C4-2B (cell line): ENCODE results near the gene ZBTB22.
A peak's percentile ranks its signal among the peaks of the same experiment; 100 is the strongest.

Source experiments
- H3K27ac ChIP-seq: fragments of 450-650 bp; 2 replicates; pipeline ENCODE4 v1.5.1; 2017
- CTCF ChIP-seq: fragments of 450-650 bp; conservative IDR thresholded peaks from 2 replicates; pipeline ENCODE4 v1.5.1; 2017; ENCODE audit warnings: mild to moderate bottlenecking
- ZFX ChIP-seq: fragments of 450-650 bp; IDR thresholded peaks from 2 replicates; pipeline ENCODE4 v1.6.1; 2017

The ZBTB22 gene

GRCh38 chr6:33314515-33314942 lies 3.0 kb downstream of the ZBTB22 start:
- TF ChIP-seq ZFX = no peak
- TF ChIP-seq CTCF = no peak
- H3K27ac ChIP-seq = peak overlapping the region; percentile 93

DNA sequence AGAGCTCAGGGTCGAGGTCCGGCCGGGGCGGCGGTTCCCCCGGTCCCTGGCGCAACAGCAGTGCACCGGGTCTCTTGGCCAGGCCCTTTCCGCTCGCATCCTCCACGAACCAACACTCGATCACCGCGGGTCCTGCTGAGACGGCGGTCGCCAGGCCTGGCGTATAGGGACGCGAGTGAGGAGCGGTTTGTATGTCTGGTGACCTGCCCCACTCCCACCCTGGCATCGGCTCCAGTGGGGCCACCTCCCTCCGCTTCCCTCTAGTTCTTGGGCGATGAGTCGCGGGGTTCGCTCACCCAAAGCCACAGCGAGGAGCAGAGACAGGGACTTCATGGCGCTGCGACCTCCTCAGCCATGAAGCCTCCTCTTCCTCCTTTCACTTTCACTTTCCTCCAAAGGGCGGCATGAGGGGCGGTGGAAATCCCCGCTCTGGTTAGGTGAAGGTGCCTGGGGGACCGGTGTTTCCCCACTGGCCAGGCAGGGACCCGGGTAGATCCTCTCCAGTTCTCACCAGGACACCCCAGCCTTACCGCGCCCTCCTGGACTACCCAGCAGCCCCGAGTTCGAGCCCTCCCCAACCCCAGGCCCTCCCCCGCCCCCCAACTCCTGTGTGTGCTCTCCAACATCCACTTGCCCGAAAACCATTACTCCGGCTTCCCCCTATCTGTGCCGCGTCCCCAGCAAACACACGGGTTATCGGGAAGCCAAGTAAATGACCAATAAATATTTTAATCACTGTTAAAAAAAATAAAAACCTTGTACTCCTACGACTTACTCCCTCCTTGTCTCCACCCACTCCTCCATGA lies 3.6 kb downstream of the ZBTB22 start, which contains the start of gene TAPBP:
Gene TAPBP, minus strand, starts transcription at position 370 of the 806 bp plus-strand sequence. Its CDS starts 37 bp downstream, at position 333.
- H3K27ac ChIP-seq = peak within 1 kb of the TSS; percentile 93
- TF ChIP-seq ZFX (peak; percentile 68; the same call in 1 of the 2 replicates), CTCF (no peak)

DNA sequence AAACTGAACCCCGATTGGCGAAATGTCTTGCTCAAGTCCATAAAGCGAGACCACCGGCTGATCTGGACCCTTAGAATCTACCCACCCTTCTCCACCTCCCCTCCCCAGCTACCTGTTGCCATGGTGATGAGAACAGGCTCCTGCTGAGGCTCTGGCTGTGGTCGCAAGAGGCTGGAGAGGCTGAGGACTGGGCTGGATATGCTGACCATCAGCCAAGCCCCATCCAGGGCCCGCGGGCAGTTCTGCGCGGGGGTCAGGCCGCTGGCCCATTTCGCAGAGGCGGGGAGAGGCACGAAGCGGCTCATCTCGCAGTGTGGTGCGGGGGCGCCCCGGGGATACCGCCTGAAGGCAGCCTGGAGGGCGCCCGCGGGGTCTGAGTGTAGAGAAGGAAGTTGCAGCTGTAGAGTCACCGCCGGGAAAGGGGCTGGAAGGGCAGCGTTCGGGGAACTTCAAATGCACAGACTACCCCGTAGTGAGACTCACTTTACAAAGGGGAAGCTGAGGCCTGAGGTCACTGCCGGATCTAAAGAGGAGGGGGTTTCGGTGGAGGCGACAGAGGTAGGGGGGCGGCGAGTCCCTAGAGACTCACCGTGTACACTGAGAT lies 4.3 kb downstream of the ZBTB22 start:
- H3K27ac ChIP-seq = peak overlapping the region; percentile 93
- TF ChIP-seq CTCF (no peak), ZFX (no peak)

DNA sequence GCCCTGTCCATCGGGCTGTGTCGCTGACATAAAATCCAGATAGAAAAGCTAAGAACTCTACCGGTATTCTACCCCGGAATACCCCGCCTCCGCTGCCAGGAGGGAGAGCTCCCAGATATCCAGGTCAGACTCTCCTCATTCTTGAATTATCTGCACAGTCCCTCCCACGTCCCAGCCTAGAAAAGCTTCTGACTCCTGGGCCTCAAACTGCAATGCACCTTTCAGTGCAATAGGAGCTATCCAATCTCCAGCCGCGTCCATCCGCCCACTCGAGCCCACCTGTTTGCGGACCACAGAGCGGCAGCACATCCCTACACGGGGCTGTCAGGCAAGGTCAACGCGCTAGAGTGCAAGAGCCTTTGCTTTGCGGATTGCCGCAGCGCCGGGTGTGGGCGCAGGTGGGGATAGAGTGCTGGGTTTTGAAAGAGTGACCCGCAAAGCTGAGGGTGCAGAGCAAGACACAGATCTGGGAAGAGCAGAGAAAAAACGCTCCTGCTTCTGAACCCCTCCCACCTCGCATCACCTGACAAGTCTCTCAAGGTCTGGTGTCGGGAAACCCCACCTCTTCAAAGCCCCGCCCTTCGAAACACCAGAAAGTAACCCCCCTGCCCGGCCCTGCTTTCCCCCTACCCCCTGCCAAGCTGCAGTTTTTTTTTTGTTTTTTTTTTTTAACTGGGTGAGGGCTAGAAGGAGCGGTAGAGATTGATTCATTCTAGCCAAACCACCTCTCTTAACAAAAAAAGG lies 5.0 kb downstream of the ZBTB22 start:
- peak overlapping the region; percentile 93 for H3K27ac ChIP-seq
- TF ChIP-seq CTCF = no peak
- TF ChIP-seq ZFX = no peak

DNA sequence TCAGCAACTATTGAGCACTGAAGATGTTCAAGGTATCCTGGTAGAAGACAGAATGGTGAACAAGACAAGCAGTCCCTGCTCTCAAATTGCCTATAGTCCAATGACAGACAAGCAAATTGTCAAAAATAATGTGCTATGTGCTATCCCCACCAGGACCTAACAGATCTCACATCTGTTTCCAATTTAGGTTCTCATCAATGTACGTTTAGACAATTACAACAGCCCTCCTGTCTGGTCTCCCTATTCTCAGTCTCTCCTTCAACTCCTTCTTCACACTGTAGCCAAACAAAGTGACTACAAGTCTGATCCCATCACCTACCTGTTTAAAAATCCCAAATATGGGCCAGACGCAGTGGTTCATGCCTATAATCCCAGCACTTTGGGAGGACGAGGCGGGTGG lies 11.2 kb downstream of the ZBTB22 start:
- H3K27ac ChIP-seq = no peak overlapping the region
- TF ChIP-seq CTCF (no peak), ZFX (no peak)

DNA sequence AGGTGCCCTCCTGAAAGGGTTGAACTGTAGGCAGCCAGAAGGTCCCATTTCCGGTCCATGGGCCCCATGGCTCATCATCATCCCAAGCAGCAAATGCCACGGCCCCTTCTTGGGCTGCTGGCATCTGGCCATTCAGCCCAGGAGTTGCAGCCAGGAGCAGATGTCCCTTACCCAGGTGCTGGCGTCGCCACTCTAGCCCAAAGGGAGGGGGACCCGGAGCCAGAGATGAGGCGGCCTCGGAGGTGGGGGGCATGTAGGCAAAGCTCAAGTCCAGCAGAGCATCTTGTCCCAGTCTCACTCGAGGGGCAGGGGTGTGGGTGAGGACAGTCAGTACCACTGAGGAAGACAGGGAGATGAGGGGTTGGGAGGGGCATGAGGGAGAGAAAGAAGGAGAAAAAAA lies 12.5 kb downstream of the ZBTB22 start:
- H3K27ac ChIP-seq = no peak overlapping the region
- TF ChIP-seq CTCF (no peak), ZFX (no peak)
